ENCODE data around the gene TSNAX.
"Not testable (repeated sequence)": the region's sequence is repeated elsewhere in the genome, so short reads cannot be mapped to it uniquely, and the experiment has no call there.

TSNAX gene

GRCh38 chr1:231528172-231529029 is at the start of gene TSNAX:
TSNAX (plus strand) TSS chr1:231528669; CDS start chr1:231528811, 142 bp downstream.
- DNase-seq (ENCODE audit: low spot score in 2 of 2) (peak; percentile 89 to 96), ATAC-seq (peak; percentile 97)
- Mint-ChIP-seq H3K36me3 (peaks cover 49% of the 10 kb centered on the region), H3K4me3 (peak within 1 kb of the TSS; percentile 98), H3K9me3 (no peaks in the 10 kb centered on the region), H3K4me1 (peaks cover 37% of the 10 kb centered on the region), H3K27ac (peak within 1 kb of the TSS; percentile 99)

- Mint-ChIP-seq H3K36me3 (no peaks in the 10 kb centered on the region), H3K4me3 (no peak overlapping the region), H3K4me1 (no peaks in the 10 kb centered on the region), H3K27ac (no peak overlapping the region), H3K9me3 (no peaks in the 10 kb centered on the region)
- DNase-seq (ENCODE audit: low spot score in 2 of 2), result no peak
- ATAC-seq, result no peak
Observed at GRCh38 chr1:231478811-231479210, 49.7 kb upstream of the TSNAX start.

- no peak for DNase-seq (ENCODE audit: low spot score in 2 of 2)
- no peaks in the 10 kb centered on the region for H3K36me3 Mint-ChIP-seq
- H3K27ac Mint-ChIP-seq, result no peak overlapping the region
- no peak for ATAC-seq
- no peaks in the 10 kb centered on the region for H3K9me3 Mint-ChIP-seq
- no peaks in the 10 kb centered on the region for H3K4me1 Mint-ChIP-seq
- no peak overlapping the region for H3K4me3 Mint-ChIP-seq
Observed at GRCh38 chr1:231480008-231480407, 48.5 kb upstream of the TSNAX start.

GRCh38 chr1:231481289-231481688 is 47.2 kb upstream of the TSNAX start:
- H3K36me3 Mint-ChIP-seq, result no peaks in the 10 kb centered on the region
- no peaks in the 10 kb centered on the region for H3K4me1 Mint-ChIP-seq
- H3K27ac Mint-ChIP-seq, result no peak overlapping the region
- no peaks in the 10 kb centered on the region for H3K9me3 Mint-ChIP-seq
- no peak overlapping the region for H3K4me3 Mint-ChIP-seq
- DNase-seq (ENCODE audit: low spot score in 2 of 2) (no peak), ATAC-seq (no peak)

- H3K4me3 Mint-ChIP-seq, result no peak overlapping the region
- no peak overlapping the region for H3K27ac Mint-ChIP-seq
- no peaks in the 10 kb centered on the region for H3K36me3 Mint-ChIP-seq
- no peak for DNase-seq (ENCODE audit: low spot score in 2 of 2)
- no peak for ATAC-seq
- H3K4me1 Mint-ChIP-seq, result no peaks in the 10 kb centered on the region
- no peaks in the 10 kb centered on the region for H3K9me3 Mint-ChIP-seq
Observed at GRCh38 chr1:231485029-231485784, 43.3 kb upstream of the TSNAX start.

- H3K9me3 Mint-ChIP-seq, result no peaks in the 10 kb centered on the region
- no peak overlapping the region for H3K4me3 Mint-ChIP-seq
- H3K4me1 Mint-ChIP-seq, result no peaks in the 10 kb centered on the region
- no peaks in the 10 kb centered on the region for H3K36me3 Mint-ChIP-seq
- DNase-seq (ENCODE audit: low spot score in 2 of 2), result no peak
- H3K27ac Mint-ChIP-seq, result no peak overlapping the region
- peak; percentile 56 for ATAC-seq
Observed at GRCh38 chr1:231487019-231487418, 41.5 kb upstream of the TSNAX start.

- no peak overlapping the region for H3K4me3 Mint-ChIP-seq
- DNase-seq (ENCODE audit: low spot score in 2 of 2), result no peak
- H3K9me3 Mint-ChIP-seq, result no peaks in the 10 kb centered on the region
- H3K4me1 Mint-ChIP-seq, result no peaks in the 10 kb centered on the region
- no peaks in the 10 kb centered on the region for H3K36me3 Mint-ChIP-seq
- no peak for ATAC-seq
- no peak overlapping the region for H3K27ac Mint-ChIP-seq
Observed at GRCh38 chr1:231487910-231488309, 40.6 kb upstream of the TSNAX start.

- Mint-ChIP-seq H3K27ac (no peak overlapping the region), H3K9me3 (peaks cover 9% of the 10 kb centered on the region), H3K4me1 (peaks cover 5% of the 10 kb centered on the region), H3K4me3 (no peak overlapping the region), H3K36me3 (no peaks in the 10 kb centered on the region)
- DNase-seq (ENCODE audit: low spot score in 2 of 2) (no peak), ATAC-seq (no peak)
Observed at GRCh38 chr1:231493421-231494185, 34.9 kb upstream of the TSNAX start.

- ATAC-seq, result no peak
- Mint-ChIP-seq H3K27ac (no peak overlapping the region), H3K4me3 (no peak overlapping the region), H3K4me1 (peaks cover 5% of the 10 kb centered on the region), H3K9me3 (peaks cover 10% of the 10 kb centered on the region), H3K36me3 (no peaks in the 10 kb centered on the region)
- no peak for DNase-seq (ENCODE audit: low spot score in 2 of 2)
Observed at GRCh38 chr1:231494439-231495110, 33.9 kb upstream of the TSNAX start.

GRCh38 chr1:231497629-231498152 is 30.8 kb upstream of the TSNAX start:
- no peak for DNase-seq (ENCODE audit: low spot score in 2 of 2)
- Mint-ChIP-seq H3K9me3 (peaks cover 15% of the 10 kb centered on the region), H3K4me1 (peaks cover 5% of the 10 kb centered on the region), H3K36me3 (no peaks in the 10 kb centered on the region), H3K4me3 (no peak overlapping the region), H3K27ac (no peak overlapping the region)
- ATAC-seq, result no peak

GRCh38 chr1:231499148-231499763 is 29.2 kb upstream of the TSNAX start:
- Mint-ChIP-seq H3K4me3 (no peak overlapping the region), H3K27ac (no peak overlapping the region), H3K9me3 (peaks cover 15% of the 10 kb centered on the region), H3K36me3 (no peaks in the 10 kb centered on the region), H3K4me1 (no peaks in the 10 kb centered on the region)
- ATAC-seq (no peak), DNase-seq (ENCODE audit: low spot score in 2 of 2) (no peak)

GRCh38 chr1:231500666-231501065 is 27.8 kb upstream of the TSNAX start:
- Mint-ChIP-seq H3K4me3 (no peak overlapping the region), H3K4me1 (no peaks in the 10 kb centered on the region), H3K36me3 (no peaks in the 10 kb centered on the region), H3K27ac (no peak overlapping the region), H3K9me3 (peaks cover 15% of the 10 kb centered on the region)
- ATAC-seq (no peak), DNase-seq (ENCODE audit: low spot score in 2 of 2) (no peak)

- H3K36me3 Mint-ChIP-seq; DNase-seq (ENCODE audit: low spot score in 2 of 2); H3K27ac Mint-ChIP-seq; ATAC-seq; H3K4me3 Mint-ChIP-seq; H3K9me3 Mint-ChIP-seq; H3K4me1 Mint-ChIP-seq: not testable (repeated sequence)
Observed at GRCh38 chr1:231503168-231503567, 25.3 kb upstream of the TSNAX start.
